Coronary artery (tissue), 2 donors: ENCODE data around the gene ANKRD45.
"Not testable (repeated sequence)": the region's sequence is repeated elsewhere in the genome, so short reads cannot be mapped to it uniquely, and the experiment has no call there.

Experiments used
- DNase-seq: peaks from one replicate; pipeline ENCODE4 v3.0.0-alpha.2; 2017; ENCODE audit warnings: low spot score
- H3K27ac ChIP-seq, 2 donors: fragments of 200-600 bp; sonication (generic); one replicate each; pipeline ENCODE4 v1.5.1; 2016 to 2019
- H3K4me3 ChIP-seq: fragments of 200-600 bp; sonication (generic); 2 replicates; pipeline ENCODE4 v1.5.1; 2016; ENCODE audit warnings: mild to moderate bottlenecking, moderate library complexity
- CTCF ChIP-seq: fragments of 200-600 bp; sonication (generic); IDR thresholded peaks from one replicate; pipeline ENCODE4 v1.5.1; 2019; ENCODE audit warnings: antibody characterized with exemption

Gene ANKRD45

DNA sequence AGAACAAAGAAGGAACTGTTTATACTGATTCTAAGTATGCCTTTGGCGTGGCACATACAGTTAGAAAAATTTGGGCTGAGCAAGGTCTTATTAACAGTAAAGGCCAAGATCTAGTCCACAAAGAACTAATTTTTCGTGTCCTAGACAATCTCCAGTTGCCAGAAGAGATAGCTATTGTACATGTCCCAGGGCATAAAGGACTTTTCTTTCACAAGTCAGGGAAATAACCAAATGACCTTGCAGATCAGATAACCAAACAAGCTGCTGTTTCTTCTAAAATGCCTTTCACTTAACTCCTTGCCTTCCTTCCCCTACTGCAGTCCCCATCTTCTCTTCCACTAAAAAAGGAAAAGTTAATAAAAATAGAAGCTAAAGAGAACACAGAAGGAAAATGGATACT, 30.5 kb downstream of the ANKRD45 start:
- Histone ChIP-seq H3K27ac (no peak overlapping the region), H3K4me3 (no peak overlapping the region)
- TF ChIP-seq CTCF, result no peak
- no peak for DNase-seq

- Histone ChIP-seq H3K27ac (no peak overlapping the region), H3K4me3 (no peak overlapping the region)
- DNase-seq, result no peak
- TF ChIP-seq CTCF, result no peak
Measured at GRCh38 chr1:173638043-173639021, 31.3 kb downstream of the ANKRD45 start.

- H3K4me3 ChIP-seq, DNase-seq, H3K27ac ChIP-seq: not testable (repeated sequence)
Measured at GRCh38 chr1:173637236-173638042, 32.2 kb downstream of the ANKRD45 start.

- Histone ChIP-seq H3K27ac (no peak within 1 kb of the TSS), H3K4me3 (no peak within 1 kb of the TSS)
- DNase-seq, result no peak
- TF ChIP-seq CTCF, result no peak
Measured at GRCh38 chr1:173635116-173635515, 34.5 kb downstream of the ANKRD45 start, which contains the start of gene TEX50. Gene TEX50 (plus strand): TSS chr1:173635338. CDS start chr1:173635522, 184 bp downstream.

DNA sequence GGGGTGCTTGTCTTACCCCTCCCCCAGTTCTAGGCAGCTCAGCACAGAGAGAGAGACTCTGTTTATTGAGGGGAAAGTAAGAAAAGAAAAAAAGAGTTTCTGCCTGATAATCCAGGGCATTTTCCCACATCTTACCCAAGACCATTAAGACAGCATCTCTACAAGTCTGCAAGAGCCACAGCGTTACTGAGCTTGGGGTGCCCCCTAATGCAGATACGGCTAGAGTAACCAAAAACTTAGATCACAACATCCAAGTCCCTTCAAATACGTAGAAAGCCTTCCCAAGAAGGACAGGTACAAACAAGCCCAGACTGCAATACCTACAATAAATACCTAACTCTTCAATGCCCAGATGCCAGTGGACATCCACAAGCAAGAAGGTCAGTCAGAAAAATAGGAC, 40.8 kb downstream of the ANKRD45 start:
- no peak for DNase-seq
- no peak overlapping the region for H3K4me3 ChIP-seq
- no peak for TF ChIP-seq CTCF
- no peak overlapping the region for H3K27ac ChIP-seq

GRCh38 chr1:173627269-173627668, 42.4 kb downstream of the ANKRD45 start:
- DNase-seq, result no peak
- H3K27ac ChIP-seq, result no peak overlapping the region
- H3K4me3 ChIP-seq, result no peak overlapping the region
- no peak for TF ChIP-seq CTCF

- DNase-seq, result no peak
- Histone ChIP-seq H3K27ac (no peak overlapping the region), H3K4me3 (no peak overlapping the region)
- no peak for TF ChIP-seq CTCF
Measured at GRCh38 chr1:173616859-173617258, 52.8 kb downstream of the ANKRD45 start.

DNA sequence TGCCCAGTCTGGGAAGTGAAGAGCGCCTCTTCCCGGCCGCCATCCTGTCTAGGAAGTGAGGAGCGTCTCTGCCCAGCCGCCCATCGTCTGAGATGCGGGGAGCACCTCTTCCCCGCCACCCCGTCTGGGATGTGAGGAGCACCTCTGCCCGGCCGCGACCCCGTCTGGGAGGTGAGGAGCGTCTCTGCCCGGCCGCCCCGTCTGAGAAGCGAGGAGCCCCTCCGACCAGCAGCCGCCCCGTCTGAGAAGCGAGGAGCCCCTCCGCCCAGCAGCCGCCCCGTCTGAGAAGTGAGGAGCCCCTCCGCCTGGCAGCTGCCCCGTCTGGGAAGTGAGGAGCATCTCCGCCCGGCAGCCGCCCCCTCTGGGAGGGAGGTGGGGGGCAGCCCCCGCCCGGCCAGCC, 56.6 kb downstream of the ANKRD45 start:
- not testable (repeated sequence) for DNase-seq, H3K4me3 ChIP-seq, H3K27ac ChIP-seq
